ENCODE data around the gene CAB39L.

Gene CAB39L

DNA sequence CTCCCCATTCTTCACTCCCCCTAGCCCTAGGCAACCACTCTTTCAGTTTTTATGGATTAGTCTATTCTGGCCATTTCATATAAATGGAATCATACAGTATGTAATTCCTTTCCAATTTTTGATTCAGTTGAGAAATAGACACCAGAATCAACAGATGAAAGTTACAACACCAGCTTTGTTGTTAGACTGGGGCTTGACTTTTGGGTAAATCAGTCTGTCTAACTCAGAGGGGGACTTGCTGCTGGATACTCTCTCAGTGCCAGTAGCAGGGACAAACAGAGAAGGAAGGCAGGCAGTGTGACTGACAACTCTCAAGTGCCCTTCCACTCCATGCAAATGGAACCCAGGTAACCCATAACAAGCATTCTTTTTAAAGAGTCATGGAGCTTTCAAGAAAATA, 155.4 kb downstream of the CAB39L start:
- DNase-seq (ENCODE audit: low read depth, low spot score), result no peak

DNA sequence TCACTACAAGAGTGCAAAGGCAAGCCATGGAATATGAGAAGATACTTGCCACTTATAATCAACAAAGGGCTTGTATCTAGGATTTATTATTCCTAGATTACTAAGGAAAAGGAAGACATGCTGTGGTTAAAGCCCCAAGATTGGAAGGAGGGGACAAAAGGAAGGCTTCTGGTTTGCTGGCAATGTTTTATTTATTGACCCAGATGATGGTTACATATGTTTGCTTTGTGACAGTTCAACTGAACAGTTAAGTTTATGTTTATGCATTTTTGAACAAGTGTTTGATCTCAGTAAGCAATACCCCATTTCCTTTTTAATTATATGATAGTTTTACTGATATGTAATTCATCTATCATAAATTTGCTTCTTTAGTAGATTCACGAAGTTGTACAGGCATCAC, 155.9 kb downstream of the CAB39L start:
- DNase-seq (ENCODE audit: low read depth, low spot score), result no peak

DNA sequence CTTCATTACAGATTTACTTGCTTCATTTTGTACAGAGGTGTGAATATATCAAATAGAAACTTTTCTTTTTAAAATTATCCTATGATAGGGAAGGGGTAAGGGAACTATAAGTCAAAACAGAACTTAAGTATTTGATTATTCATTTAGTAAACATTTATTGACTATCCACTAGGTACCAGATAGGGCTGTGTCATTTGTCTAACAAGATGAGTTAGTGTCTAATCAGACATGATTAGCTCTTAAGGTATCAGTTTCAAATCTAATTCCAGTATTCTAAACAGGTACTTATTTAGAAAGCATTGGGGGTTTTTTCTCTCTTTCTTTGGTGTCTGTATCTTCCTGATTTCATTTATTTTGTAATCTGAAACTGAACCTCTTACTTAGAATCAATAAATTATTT, 164.0 kb downstream of the CAB39L start:
- DNase-seq (ENCODE audit: low read depth, low spot score), result no peak

DNA sequence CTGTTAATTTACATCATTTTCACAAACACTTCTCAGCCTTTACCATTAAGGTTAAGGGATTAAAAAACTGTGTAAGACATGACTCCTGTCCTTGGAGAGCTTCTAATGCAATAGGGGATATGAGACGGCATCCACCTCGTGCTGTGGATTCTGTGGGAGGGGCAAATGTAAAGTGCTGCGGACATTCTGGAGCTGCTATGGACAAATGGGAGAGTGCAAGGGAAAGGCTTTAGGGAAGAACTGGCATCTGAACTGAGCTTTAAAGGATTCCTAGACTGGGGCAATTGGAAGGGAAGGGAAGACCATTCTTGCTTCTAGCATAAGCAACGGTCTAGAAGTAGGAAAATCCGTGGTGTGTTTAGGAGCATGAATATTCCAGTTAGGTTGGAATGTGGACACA, 164.8 kb downstream of the CAB39L start:
- no peak for DNase-seq (ENCODE audit: low read depth, low spot score)

DNA sequence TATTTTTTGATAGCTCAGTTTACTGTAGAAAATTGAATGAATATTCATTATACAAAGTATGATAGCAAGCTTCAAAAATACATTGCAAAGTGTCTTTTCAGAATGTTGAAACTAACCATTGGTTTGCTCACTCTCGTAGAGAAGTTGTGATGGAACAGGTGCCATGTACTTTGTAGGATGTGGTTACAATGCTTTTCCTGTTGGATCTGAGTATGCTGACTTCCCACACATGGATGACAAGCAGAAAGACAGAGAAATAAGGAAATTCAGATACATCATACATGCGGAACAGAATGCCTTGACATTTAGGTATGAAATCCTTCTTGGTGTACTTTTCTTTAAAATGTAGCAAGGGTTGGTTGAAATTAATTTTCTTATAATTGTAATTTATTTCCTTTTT, 165.7 kb downstream of the CAB39L start:
- no peak for DNase-seq (ENCODE audit: low read depth, low spot score)

DNA sequence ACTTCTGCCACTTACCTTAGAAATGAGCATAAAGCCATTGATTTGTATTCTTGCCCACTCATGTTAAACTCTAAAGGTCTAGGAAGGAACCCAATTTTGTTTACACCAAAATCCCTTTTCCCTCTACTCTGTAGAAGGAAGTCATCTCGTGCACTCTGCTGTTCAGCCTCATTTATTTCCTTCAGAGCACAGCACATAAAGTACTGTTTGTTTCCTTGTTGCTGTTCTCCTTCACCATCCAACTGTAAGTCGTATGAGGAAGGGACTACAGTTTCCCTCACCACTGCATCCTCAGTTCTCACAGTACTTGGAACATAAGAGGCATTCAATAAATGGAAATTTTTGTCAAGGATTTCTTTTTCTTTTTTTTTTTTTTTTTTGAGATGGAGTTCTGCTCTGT, 171.6 kb downstream of the CAB39L start:
- DNase-seq (ENCODE audit: low read depth, low spot score), result no peak

DNA sequence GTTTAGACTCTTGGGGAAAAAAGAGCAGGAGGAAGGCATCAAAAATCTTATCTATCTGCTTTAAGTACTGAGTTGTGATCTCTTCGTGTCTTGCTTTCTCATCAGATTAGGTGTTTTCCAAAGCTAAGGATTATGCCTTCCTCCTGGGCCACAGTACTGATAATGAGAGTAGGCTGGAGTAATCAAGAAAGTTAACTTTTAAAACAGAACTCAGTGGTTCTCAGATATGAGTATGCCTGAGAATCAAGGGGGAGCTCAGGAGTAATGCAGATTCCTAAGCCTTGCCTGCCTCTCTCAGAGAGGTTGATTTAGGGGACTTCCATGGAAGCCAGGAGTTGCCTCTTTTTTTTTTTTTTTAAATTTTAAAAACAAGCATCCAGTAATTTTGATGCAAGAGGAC, 172.6 kb downstream of the CAB39L start:
- no peak for DNase-seq (ENCODE audit: low read depth, low spot score)

DNA sequence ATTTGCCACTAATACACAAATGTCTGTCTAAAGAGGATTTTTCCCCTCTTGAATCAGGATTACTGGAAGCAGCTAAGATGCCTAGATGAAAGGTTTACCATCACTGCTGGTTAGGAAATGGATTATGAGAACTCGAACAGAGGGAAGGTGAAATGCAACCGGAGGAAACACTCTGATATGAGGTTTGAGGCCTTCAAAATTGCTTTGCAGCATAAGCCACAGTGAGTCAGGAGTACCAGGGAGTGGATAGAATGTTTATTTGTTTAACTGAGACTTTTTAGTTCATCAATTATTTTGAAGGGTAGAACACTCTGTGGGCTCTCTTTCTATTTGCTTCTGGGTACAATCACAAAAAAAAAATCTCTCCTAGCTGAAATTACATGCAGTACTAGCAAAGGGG, 178.0 kb downstream of the CAB39L start:
- no peak for DNase-seq (ENCODE audit: low read depth, low spot score)

DNA sequence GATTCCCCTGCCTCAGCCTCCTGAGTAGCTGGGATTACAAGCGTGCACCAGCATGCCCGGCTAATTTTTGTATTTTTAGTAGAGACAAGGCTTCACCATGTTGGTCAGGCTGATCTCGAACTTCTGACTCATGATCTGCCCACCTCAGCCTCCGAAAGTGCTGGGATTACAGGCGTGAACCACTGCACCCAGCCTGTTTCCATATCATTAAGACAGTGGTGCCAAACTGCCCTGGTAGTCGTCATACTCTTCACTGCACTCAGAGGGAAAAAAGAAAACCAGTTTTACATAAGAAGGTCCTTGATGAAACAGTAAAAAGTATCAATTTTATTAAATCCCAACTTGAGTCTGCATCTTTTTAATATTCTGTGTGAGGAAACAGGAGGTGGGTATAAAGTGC, 181.2 kb downstream of the CAB39L start:
- no peak for DNase-seq (ENCODE audit: low read depth, low spot score)

DNA sequence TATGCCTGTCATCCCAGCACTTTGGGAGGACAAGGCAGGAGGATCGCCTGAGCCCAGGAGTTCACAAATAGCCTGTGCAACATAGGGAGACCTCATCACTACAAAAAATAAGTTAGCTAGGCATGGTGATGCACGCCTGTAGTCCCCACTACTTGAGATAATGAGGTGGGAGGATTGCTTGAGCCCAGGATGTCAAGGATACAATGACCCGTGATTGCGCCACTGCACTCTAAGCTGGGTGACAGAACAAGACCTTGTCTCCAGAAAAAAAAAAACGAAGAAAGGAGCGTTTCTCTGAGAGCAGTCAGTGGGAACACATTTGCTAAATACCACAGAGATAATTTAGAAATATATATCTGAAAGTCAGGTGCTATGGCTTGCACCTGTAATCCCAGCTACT, 184.3 kb downstream of the CAB39L start:
- DNase-seq (ENCODE audit: low read depth, low spot score), result no peak
